ENCODE data around the gene DYNLT5.
"Not testable (repeated sequence)": the region's sequence is repeated elsewhere in the genome, so short reads cannot be mapped to it uniquely, and the experiment has no call there.

DNA sequence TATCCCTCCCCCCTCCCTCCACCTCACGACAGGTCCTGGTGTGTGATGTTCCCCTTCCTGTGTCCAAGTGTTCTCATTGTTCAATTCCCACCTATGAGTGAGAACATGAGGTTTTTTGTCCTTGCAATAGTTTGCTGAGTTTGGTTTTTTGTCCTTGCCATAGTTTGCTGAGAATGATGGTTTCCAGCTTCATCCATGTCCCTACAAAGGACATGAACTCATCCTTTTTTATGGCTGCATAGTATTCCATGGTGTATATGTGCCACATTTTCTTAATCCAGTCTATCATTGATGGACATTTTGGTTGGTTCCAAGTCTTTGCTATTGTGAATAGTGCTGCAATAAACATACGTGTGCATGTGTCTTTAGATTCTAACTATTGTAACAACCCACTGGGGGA is 43.6 kb downstream of the DYNLT5 start:
- TF ChIP-seq, protein P1, sequence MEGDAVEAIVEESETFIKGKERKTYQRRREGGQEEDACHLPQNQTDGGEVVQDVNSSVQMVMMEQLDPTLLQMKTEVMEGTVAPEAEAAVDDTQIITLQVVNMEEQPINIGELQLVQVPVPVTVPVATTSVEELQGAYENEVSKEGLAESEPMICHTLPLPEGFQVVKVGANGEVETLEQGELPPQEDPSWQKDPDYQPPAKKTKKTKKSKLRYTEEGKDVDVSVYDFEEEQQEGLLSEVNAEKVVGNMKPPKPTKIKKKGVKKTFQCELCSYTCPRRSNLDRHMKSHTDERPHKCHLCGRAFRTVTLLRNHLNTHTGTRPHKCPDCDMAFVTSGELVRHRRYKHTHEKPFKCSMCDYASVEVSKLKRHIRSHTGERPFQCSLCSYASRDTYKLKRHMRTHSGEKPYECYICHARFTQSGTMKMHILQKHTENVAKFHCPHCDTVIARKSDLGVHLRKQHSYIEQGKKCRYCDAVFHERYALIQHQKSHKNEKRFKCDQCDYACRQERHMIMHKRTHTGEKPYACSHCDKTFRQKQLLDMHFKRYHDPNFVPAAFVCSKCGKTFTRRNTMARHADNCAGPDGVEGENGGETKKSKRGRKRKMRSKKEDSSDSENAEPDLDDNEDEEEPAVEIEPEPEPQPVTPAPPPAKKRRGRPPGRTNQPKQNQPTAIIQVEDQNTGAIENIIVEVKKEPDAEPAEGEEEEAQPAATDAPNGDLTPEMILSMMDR (conservative IDR thresholded peaks at IDR 0.05 in 1 of 2, IDR thresholded peaks at IDR 0.05 in 1 of 2; ENCODE audit: low read depth in 1 of 2, low read length in 2 of 2) = not testable (repeated sequence)
- TF ChIP-seq EZH2 (IDR thresholded peaks at IDR 0.05; ENCODE audit: low read length, missing control alignments) = not testable (repeated sequence)

Data from fibroblast of lung (primary cell).